A172 (cell line): ENCODE data around the gene IPO5. TPM values are rescaled to one million over a fixed set of nuclear protein-coding genes. Genes with fewer than 3 reads are reported as not detected.
A peak's percentile ranks its signal among the peaks of the same experiment; 100 is the strongest.
"Not testable (repeated sequence)": the region's sequence is repeated elsewhere in the genome, so short reads cannot be mapped to it uniquely, and the experiment has no call there.

Source experiments
- DNase-seq: peaks from one replicate; pipeline ENCODE4 v3.0.0-alpha.2; 2015; ENCODE audit warnings: low spot score
- total RNA-seq: library from RNA; depleted of rRNA; stranded (reverse); fragments of >200 nt; shearing (Covaris generic); gene quantifications from 2 replicates; pipeline ENCODE4 v1.2.3, GENCODE V29; 2014

Gene IPO5
- total RNA-seq, 1 experiment from 2014 or later = 190 TPM

GRCh38 chr13:98014766-98015165, 61.3 kb downstream of the IPO5 start:
- DNase-seq = peak; percentile 48

GRCh38 chr13:98018293-98018692, 64.8 kb downstream of the IPO5 start:
- no peak for DNase-seq

- no peak for DNase-seq
Measured at GRCh38 chr13:98019186-98019585, 65.7 kb downstream of the IPO5 start.

DNA sequence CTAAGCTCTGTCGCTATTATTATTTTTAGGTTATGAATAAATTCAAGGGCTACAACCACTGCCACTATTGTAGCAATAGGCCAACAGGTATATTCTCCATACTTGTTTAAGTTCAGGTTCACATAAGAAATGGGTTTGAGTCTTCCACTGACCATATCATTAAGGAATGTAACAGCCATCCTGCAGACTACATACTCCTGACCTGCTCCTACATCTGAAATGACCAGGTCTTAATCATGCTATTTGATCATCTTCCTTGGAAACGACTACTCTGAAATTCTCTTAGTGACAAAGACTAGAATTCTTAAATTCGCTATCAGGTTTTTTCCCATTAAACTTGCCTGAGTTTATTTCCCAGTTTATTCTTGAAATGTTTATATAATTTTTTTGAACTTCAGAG, 66.8 kb downstream of the IPO5 start:
- no peak for DNase-seq

GRCh38 chr13:98022210-98022609, 68.7 kb downstream of the IPO5 start:
- peak; percentile 37 for DNase-seq

DNA sequence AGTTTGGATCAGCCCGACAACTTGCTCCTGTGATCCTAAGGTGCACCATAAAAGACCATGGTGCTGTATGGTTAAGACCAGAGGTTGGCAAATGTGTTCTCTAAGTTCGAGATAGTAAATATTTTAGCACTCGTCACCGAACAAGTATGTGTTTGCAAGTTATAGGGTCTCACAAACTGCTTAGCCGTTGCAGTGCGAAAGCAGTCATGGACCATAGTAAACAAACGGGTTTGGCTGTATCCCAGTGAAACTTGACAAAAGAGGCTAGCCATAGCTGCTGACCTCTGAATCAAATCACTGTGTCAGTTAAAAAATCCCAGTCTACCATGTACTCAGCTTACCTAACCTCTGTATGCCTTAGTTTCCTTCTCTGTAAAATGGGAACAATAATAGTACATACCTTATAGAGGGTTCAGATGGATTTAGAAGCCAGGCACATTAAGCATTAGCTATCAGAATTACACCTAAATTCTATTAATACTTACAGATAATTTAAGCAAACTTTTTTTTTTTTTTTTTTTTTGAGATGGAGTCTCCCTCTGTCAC, 72.1 kb downstream of the IPO5 start:
- DNase-seq = no peak

DNA sequence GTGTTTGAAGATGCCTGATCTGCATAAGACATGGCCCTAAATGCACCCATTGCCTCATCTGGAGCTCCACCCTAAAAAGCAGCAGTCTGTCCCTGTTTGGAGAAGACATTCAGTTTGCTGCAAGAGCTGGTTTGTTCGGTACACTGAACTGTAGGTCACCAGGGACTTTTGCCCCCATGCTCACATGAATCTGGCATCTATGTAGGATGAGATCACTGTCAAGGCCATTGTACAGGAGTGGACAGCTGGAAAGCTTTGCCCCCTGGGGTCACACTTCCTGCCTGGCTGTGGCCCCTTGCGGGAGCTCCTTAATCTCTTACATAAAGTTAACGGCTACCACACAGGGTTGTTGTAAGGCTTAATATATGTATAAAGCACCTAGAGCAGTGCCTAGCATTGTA, 73.0 kb downstream of the IPO5 start:
- peak; percentile 22 for DNase-seq

GRCh38 chr13:98032168-98032567, 78.7 kb downstream of the IPO5 start:
- no peak for DNase-seq

DNA sequence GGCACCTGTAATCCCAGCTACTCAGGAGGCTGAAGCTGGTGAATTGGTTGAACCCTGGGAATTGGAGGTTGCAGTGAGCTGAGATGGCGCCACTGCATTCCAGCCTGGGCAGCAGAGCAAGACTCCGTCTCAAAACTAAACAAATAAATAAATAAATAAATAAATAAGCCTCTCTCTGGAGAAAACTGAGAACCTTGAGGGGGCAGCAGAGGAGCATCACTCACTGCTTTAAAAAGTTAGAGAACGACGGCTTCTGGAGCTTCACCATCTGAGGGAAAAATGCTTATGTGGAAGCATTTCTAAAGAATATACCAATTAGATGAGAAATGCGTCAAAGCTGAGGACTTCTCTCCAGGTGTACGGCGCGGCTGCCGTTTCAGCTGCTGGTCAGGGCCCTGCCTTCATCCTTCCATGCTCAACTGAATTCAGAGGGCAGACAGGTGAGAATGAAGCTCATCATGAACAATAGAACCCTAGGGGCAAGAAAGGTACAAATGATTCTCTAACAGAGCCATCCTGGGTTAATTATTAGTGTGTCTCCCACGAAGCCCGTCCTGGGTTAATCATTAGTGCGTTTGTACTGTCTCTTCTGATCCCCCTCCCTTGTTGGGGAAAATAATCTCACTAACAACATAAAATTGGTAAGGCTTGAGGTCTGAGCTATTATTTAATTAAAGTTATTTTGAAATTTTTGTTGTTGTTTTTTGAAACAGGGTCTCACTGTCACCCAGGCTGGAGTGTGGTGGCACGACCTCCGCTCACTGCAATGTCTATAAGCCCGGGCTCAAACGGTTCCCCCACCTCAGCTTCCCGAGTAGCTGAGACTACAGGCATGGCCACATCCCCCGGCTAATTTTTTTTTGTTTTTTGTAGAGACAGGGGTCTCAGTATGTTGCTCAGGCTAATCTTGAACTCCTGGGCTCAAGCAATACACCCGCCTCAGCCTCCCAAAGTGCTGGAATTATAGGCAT, 80.1 kb downstream of the IPO5 start:
- peak; percentile 47 for DNase-seq

DNA sequence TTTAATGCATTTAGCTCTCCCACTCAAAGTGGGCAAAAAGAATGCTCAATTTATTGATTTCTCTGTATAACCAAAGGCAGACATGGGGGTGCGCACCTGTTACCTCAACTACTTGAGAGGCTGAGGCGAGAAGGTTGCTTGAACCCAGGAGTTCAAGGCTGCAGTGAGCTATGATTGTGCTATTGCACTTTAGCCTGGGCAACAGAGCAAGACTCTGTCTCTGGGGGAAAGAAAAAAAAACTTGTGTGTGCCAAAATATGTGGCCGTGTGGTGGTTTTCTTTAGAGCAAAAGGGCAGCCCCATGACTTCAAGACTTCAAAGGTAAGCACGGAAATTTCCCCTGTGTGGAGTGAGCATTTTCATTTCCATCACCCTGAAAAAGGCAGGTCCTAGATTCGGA, 81.9 kb downstream of the IPO5 start:
- no peak for DNase-seq

DNA sequence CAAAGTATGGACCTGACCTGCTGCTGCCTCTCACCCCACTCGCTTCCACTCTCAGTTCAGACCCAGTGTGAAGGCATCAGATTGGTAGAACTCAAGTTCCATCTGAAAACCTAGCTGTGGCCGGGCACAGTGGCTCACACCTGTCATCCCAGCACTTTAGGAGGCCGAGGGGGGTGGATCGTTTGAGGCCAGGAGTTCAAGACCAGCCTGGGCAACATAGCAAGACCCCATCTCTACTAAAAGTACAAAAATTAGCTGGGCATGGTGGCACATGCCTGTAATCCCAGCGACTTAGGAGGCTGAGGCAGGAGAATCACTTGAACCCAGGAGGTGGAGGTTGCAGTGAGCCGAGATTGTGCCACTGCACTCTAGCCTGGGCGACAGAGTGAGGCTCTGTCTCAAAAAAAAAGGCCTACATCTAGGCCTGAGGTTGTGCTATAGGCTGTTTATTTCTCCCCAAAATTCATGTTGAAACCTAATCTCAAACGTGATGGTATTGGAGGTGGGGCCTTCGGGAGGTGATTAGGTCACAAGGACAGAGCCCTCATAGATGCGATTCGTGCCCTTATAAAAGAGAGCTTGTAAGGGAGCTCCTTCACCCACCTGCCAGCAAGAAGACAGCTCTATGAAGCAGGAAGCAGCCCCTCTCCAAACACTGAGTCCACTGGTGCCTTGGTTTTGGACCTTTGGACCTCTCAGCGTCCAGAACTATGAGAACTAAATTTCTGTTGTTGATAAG, 83.3 kb downstream of the IPO5 start:
- DNase-seq = not testable (repeated sequence)

- DNase-seq = no peak
Measured at GRCh38 chr13:98039261-98039660, 85.8 kb downstream of the IPO5 start.

DNA sequence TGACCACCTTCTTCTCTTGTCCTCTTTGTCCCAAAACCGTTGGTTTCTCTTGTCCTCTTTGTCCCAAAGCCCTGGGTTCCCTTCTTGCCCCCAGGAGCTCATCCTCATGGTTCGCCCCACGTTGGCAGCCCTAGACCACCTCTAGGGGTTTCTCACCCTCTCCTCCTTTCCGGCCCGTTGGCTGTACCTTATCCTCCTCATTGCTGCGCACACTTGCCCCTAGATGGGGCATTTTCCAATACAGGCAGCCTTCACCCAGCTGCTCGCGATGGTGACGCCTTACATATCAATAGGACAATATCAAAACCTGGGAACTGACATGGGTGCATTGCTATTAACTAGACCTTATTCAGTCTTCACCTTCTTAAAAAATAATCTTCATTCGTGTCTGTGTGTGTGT, 86.5 kb downstream of the IPO5 start:
- DNase-seq = no peak

DNA sequence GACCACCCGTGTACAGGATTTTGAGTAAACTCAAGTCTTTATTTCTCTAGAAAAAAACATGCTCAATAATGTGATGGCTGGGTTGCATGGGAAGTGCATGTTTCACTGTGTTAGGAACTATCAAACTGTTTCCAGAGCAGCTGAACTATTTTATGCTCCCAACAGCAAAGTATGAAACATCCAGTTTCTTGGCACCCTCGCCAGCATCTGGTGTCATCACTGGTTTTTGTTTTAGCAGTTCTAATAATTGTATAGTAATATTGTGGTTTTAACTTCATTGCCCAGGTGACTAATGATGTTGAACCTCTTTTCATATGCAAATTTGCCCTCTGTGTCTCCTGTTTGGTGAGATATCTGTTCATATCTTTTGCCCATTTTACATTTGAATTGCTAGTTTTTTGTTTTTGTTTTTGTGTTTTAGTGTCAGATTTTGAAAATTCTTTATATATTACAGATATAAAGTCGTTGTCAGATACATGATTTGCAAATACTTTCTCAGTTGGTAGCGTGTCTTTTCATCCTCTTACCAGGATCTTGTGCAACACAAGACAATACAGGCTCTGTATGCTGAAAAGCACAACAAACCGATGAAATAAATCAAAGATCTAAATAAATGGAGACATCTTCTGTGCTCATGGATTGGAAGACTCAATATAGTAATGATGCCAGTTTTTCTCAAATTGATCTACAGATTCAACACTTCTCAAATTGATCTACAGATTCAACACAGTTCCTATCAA, 87.8 kb downstream of the IPO5 start:
- DNase-seq = no peak

DNA sequence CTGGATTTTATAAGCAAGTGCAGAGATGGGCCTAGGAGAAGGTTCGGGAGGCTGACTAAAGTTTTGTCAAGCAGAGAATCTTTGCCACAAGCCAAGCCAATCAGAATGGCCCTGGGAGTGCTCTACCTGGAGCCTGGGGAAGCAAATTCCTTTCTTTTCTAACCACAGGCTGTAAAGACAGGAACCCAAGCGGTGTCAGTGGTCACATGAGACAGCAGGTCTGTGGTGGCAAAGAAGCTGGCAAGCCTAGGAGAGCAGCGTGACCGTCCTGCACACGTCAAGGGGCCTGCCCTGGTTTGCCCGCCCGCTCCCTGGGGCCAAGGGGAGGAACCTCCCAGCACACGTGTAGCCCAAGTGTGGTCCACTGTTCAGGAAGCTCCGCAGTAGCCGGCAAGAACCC, 90.8 kb downstream of the IPO5 start:
- no peak for DNase-seq

- not testable (repeated sequence) for DNase-seq
Measured at GRCh38 chr13:98047785-98048184, 94.3 kb downstream of the IPO5 start.

- no peak for DNase-seq
Measured at GRCh38 chr13:98048265-98048664, 94.8 kb downstream of the IPO5 start.

DNA sequence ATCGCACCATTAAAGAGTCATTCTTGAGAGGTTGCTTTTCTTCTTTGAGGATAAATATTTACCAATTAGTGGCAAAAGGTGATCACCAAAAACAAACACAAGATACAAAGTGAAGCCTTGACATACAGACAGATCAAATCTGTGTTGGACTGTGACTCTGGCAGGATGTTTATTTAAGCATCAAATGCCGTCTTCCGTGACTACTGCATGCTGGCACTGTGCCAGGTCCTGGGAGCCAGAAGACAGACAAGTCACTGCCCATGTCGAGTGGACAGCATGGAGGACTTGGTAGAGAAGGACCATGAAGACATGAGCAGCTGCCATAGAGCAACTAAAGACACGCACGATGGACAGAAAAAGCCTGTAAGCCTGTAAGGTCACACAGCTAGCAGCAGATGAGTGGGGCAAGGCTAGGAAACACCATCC, 96.6 kb downstream of the IPO5 start:
- peak; percentile 26 for DNase-seq

GRCh38 chr13:98052412-98052811, 98.9 kb downstream of the IPO5 start:
- DNase-seq = no peak

GRCh38 chr13:98054301-98054700, 100.8 kb downstream of the IPO5 start:
- no peak for DNase-seq

DNA sequence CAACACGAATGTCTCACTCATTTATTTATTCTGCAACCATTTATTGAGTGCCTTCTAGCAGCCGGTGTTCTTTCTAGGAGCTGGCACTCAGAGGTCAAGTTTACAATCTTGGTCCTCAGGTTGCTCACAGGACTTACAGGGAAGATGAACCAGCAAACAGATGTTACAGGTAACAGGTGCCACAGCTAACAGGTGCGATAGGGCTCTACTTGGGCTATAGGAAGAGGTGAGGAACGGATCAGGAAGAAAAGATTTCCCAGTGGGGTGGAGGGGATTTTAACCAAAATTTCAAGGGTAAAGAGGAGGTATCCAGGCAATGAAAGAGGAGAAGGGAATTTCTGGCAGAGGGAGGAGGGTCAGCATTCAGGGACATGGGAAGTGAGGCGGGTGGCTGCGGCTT, 102.1 kb downstream of the IPO5 start:
- no peak for DNase-seq
